ENCODE results near the gene CEP97.

Gene CEP97

DNA sequence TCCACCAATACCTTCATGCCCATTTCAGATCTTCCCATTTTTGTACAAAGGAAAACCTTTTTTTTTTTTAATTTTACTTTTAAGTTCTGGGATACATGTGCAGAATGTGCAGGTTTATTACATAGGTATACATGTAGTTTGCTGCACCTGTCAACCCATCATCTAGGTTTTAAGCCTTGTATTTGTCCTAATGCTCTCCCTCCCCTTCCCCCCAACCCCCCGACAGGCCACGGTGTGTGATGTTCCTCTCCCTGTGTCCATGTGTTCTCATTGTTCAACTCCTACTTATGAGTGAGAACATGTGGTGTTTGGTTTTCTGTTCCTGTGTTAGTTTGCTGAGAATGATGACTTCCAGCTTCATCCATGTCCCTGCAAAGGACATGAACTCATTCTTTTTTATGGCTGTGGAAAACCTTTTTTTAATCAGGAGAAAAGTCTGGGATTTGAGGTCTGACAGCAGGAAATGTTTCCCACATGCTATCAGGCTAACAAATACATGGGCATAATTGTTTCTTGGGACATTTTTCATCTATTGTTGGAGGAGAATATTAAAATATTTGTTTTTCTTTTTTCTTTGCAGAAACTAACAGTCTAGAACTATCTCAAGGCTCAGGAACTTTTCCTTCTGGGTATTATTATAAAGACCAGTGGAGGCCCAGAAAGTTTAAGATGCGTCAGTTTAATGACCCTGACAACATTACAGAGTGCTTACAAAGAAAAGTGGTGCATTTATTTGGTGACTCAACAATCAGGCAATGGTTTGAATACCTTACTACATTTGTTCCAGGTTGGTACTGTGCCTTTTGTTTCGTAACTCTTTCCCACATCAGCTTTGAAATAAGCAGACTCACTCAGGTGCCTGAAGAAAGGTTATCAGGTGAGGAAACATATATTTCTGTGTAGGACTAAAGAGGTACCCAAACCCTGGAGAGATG is 92.1 kb downstream of the CEP97 start:
- DNase-seq = no peak

DNA sequence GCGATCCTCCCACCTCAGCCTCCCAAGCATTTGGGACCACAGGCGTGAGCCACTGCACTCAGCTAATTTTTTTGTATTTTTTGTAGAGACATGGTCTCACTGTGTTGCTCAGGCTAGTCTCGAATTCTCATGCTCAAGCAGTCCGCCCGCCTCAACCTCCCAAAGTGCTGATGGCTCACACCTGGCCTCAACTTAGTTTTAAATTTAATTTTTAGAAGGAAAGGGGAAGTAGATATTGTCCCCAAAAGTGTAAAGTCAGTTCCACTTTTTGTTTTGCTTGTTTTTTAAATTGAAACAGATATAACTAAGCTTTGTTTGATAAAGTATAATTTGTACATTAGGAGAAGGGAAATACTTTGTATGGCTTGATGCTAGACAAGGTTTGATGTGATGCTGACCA is 93.6 kb downstream of the CEP97 start:
- no peak for DNase-seq

DNA sequence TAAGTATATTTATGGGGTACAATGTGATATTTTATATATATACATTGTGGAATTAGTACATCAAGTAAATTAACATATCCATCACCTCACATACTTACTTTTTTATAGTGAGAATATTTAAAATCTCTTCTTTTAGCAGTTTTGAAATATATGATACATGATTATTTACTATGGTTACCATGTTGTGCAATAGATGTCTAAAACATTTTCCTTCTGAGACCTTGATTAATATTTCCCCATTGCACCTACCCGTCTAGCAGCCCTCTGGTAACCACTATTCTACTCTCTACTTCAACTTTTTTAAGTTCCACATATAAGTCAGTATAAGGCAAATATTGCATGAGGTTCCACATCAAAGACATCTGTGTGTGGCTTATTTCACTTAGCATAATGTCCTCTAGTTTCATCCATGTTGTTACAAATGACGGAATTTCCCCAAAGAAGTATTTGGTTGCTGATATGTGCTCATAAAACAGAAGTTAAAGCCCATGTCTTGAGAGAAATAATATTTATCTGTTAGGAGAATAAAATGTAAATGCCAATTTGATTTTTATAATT is 95.3 kb downstream of the CEP97 start:
- no peak for DNase-seq

All from NCI-H510A treated with DMSO at 0.1 percent for 48 hours (cell line).